Skeletal muscle satellite cell (primary cell): ENCODE results near the gene LRRIQ4. TPM values are rescaled to one million over a fixed set of nuclear protein-coding genes. Genes with fewer than 3 reads are reported as not detected.

Source experiments
- H3K27me3 ChIP-seq: 2 replicates; pipeline ENCODE4 v1.7.0; 2013; ENCODE audit warnings: low read length; ENCODE audit not compliant: control insufficient read depth, insufficient read depth
- H3K36me3 ChIP-seq: 2 replicates; pipeline ENCODE4 v1.7.0; 2013; ENCODE audit warnings: mild to moderate bottlenecking, control low read depth, low read length; ENCODE audit not compliant: insufficient read depth
- H3K4me1 ChIP-seq: 2 replicates; pipeline ENCODE4 v1.7.0; 2013; ENCODE audit warnings: low read length; ENCODE audit not compliant: control insufficient read depth, insufficient read depth
- H3K4me2 ChIP-seq: 2 replicates; pipeline ENCODE4 v1.7.0; 2013; ENCODE audit warnings: mild to moderate bottlenecking, low read length
- H3K4me3 ChIP-seq: 2 replicates; pipeline ENCODE4 v1.7.0; 2013; ENCODE audit warnings: low read length
- H3K9ac ChIP-seq: 2 replicates; pipeline ENCODE4 v1.7.0; 2013; ENCODE audit warnings: mild to moderate bottlenecking, low read depth, low read length, moderate library complexity
- H3K9me3 ChIP-seq: replicated peaks from 2 replicates; pipeline ENCODE4 v1.7.0; 2013; ENCODE audit warnings: mild to moderate bottlenecking, control low read depth, low read length
- total RNA-seq: library from RNA; depleted of rRNA; stranded (reverse); fragments of >200 nt; gene quantifications from 2 replicates; pipeline ENCODE4 v1.2.3, GENCODE V29; 2012; rRNA removed

LRRIQ4 gene
- total RNA-seq, result under 0.01 TPM in 1 of 2 replicates, not detected in the other

DNA sequence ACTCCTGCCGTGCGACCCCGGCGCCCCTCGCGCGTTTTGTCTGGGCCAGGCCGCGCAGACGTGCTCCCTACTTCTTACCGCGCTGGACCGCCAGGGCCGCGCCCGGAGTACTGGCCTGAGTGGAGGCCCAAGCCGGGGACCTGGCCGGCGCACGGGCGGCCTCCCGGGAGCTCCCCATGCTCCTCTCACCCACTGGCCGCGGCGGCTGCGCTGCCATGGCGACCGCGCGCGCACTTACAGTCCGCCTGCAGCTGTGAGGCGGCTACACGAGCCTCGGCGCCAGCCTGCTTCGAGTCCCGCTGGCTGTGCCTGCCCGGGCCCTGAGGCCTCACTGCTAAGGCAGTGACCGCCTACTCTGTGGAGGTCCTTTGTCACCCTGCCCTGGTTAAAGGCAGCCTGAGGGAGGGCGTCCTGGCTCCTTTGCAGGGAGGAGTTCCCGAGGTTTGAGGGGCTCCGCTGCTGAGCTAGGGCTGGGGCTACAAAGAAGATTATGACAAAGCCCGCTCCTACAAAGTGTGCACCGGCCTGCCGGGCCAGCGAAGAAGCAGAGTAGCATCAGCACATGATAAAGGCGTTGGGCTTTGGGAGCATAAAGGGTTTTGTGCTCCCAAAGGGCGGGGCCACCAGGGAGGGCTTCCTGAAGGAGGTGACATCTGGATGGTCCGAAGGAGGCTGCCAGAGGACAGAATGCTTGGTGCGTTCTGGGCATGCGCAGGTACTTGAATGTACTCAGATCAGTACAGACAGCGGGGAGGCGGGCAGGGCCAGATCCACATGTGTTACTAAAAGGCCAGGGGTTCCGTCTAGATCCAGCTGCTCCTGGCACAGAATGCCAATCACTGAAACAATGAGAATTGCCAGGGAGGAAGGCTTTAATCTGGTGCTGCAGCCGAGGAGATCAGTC is at the start of gene LRRIQ4, which contains the start of gene LRRC34:
LRRIQ4 (plus strand) TSS at position 539 of the 904 bp plus-strand sequence. CDS start 9,052 bp downstream, outside the sequence.
LRRC34 (minus strand) TSS at position 573 of the 904 bp plus-strand sequence; CDS start at position 217, 356 bp downstream.
- Histone ChIP-seq H3K27me3 (no peaks in the 10 kb centered on the region), H3K9me3 (peaks cover 2% of the 10 kb centered on the region), H3K4me3 (peak within 1 kb of the TSS; percentile 73), H3K9ac (peak within 1 kb of the TSS; percentile 87), H3K36me3 (no peaks in the 10 kb centered on the region), H3K4me2 (peak within 1 kb of the TSS; percentile 91), H3K4me1 (peaks cover 25% of the 10 kb centered on the region)

DNA sequence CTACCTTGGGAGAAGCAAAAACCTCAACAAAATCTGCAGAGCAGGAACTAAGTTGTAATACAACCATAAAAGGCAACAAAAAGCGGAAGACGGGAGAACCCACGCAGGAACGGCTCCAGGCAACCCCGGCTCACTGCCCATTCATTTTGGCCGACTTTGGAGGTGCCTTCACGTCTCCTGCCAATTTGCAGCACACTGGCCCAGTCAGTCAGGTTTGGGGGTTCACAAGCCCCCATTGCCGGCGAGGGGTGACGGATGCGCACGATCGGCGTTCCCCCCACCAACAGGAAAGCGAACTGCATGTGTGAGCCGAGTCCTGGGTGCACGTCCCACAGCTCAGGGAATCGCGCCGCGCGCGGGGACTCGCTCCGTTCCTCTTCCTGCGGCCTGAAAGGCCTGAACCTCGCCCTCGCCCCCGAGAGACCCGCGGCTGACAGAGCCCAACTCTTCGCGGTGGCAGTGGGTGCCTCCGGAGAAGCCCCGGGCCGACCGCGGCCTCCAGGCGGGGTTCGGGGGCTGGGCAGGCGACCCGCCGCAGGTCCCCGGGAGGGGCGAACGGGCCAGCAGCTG is 48.3 kb upstream of the LRRIQ4 start:
- Histone ChIP-seq H3K4me3 (peak overlapping the region; percentile 79), H3K9ac (peak overlapping the region; percentile 98), H3K36me3 (no peaks in the 10 kb centered on the region), H3K4me2 (peak overlapping the region; percentile 95), H3K27me3 (no peaks in the 10 kb centered on the region), H3K4me1 (peaks cover 4% of the 10 kb centered on the region), H3K9me3 (no peaks in the 10 kb centered on the region)

DNA sequence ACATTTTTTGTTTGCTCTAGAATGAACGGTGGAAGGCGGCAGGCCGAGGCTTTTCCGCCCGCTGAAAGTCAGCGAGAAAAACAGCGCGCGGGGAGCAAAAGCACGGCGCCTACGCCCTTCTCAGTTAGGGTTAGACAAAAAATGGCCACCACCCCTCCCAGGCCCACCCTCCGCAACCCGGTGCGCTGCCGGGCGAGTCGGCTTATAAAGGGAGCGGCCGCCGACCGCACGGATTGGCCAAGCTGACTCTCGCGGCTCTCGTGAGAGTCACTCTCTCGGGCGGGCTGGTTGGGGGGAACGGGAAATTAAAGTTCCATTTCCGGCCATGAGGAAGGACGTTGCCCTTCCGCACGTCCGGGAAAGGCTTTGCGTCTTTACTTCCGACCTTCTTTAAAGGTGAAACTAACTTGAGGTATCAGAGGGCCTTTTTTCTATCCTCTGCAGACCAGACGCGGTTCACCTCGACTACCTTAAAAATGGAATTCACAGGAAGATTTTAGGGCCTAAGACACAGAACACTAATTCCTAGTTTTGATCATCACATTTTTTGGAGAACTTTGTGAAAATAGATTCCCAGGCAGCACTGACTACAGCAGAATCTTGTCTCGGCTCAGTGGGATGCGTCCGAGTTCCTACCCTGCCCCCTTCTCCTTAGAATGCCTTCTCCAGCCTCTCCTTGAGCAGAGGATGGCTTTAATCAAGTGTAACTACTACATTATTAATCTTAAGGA is 47.6 kb upstream of the LRRIQ4 start, which contains the start of gene TERC:
TERC (minus strand) TSS at position 179 of the 731 bp plus-strand sequence.
- Histone ChIP-seq H3K36me3 (no peaks in the 10 kb centered on the region), H3K4me3 (peak within 1 kb of the TSS; percentile 79), H3K4me1 (peaks cover 4% of the 10 kb centered on the region), H3K27me3 (no peaks in the 10 kb centered on the region), H3K9me3 (no peaks in the 10 kb centered on the region), H3K4me2 (peak within 1 kb of the TSS; percentile 95), H3K9ac (peak within 1 kb of the TSS; percentile 98)

GRCh38 chr3:169769287-169770181 is 43.1 kb upstream of the LRRIQ4 start, which contains the start of gene ACTRT3:
TSS of gene ACTRT3 (minus strand) at chr3:169769561. CDS start at chr3:169769520, 41 bp downstream.
- Histone ChIP-seq H3K27me3 (no peaks in the 10 kb centered on the region), H3K9me3 (no peaks in the 10 kb centered on the region), H3K4me1 (peaks cover 10% of the 10 kb centered on the region), H3K9ac (peak within 1 kb of the TSS; percentile 87), H3K4me3 (peak within 1 kb of the TSS; percentile 71), H3K4me2 (peak within 1 kb of the TSS; percentile 78), H3K36me3 (peaks cover 4% of the 10 kb centered on the region)

DNA sequence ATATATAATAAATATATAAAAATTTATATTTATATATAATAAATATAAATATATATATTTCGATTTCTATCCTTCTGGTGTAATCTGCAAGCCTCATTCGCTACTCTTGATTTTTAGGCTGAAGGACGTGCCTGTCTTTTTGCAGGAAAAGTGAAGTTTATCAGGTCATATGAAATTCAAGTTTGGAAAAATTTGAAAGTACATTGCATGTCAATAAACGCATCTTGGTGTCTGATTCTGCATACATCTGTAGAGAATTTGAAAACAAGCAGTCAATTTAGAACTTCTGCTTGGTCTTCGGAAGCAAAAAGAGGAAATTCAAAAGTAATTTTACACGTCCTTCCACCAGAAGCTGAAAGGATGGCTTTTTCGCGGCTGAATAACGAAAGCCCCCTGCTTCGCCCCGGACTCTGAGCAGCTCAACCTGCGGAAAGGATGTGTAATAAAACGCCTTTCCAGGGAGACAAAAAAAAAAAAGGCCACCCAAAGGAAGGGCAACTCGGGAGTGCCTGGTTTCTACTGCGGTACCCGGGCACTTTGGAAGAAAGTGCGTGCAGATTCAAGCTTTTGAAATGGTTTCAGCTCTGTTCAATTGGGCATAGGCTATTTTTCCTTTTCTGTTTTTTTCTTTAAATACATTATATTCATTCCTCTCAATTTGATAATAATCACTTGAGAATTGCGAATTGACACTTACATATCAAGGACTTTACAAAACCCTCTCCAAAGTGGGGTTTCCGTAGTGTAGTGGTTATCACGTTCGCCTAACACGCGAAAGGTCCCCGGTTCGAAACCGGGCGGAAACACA is 41.0 kb upstream of the LRRIQ4 start:
- Histone ChIP-seq H3K4me3 (peak overlapping the region; percentile 90), H3K27me3 (no peaks in the 10 kb centered on the region), H3K9me3 (no peaks in the 10 kb centered on the region), H3K4me1 (peaks cover 6% of the 10 kb centered on the region), H3K36me3 (peaks cover 16% of the 10 kb centered on the region), H3K9ac (peak overlapping the region; percentile 96), H3K4me2 (peak overlapping the region; percentile 91)

DNA sequence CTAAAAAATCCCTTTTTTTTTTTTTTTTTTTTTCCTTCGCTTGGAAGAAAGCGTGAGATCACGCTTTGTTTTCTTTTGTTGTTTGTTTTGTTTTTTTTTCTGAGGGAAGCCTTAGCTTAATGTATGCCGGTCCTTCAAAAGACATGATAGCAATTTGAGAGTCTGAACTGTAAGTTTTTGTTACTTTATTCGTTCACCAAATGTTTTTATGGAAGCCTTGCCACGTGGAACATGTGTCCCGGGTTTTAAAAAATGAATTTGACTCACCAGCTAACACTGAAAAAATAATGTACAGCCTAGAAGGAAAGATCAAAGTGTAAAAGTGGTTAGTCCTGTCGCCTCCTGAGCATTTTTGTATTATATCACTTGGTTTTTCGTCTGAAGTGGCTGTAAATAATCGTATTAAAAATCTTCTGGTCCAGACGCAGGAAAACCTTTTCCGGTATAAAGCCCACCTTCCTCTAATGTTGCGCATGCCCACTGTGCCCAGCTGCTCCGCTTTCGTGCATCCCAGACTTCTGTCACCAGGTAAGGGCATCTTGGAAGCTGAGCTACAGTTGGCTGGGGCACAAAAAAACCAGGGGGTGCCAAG is 40.3 kb upstream of the LRRIQ4 start:
- peak overlapping the region; percentile 96 for H3K9ac ChIP-seq
- H3K36me3 ChIP-seq, result peaks cover 21% of the 10 kb centered on the region
- no peaks in the 10 kb centered on the region for H3K9me3 ChIP-seq
- peak overlapping the region; percentile 91 for H3K4me2 ChIP-seq
- peak overlapping the region; percentile 90 for H3K4me3 ChIP-seq
- no peaks in the 10 kb centered on the region for H3K27me3 ChIP-seq
- peaks cover 6% of the 10 kb centered on the region for H3K4me1 ChIP-seq

DNA sequence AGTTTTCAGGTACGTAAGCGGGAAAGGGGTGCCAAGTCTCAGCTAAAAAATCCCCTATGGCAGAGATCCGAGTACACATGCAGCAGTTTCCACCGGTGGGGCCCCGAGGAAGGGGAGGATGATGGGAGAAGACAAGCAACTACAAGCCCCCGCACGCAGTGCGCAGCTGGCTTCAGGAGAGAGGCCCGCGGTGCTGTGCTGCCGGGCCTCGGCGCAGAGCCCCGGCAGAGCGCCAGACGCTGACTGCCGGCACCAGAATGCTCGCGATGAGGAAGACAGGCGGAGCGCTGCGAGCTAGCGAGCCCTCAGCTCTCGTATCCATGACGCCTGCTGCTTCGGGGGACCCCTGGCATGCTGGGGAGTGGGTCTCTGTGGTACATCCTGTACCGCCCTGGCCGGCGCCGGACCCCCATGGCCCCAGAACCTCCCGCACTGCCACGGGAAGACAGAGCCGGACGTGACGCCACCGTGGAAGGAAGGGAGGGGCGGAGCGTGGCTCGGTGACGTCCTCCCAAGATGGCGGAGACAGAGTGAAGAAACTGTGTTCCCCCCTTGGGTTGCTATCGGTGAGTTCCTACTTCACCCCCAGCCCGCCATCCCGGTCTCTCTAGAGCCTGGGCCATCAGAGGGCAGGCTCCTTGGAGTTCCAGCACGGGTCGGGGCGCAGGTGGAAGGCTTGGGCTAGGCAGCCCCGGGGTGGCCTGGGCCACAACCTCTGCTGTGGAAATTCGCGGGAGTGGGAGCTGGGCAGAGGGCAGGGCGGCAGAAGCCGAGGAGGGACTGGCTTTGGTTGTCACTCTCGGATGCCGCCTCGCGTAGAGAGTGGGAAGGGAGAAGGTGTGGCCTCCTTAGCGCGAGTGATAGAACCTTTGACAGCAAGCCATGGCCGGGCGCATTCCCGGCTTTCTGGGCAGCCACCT is 39.5 kb upstream of the LRRIQ4 start, which contains the start of gene MYNN:
MYNN (plus strand) TSS at position 500 of the 920 bp plus-strand sequence. CDS start 900 bp downstream, outside the sequence.
- peaks cover 26% of the 10 kb centered on the region for H3K36me3 ChIP-seq
- peaks cover 6% of the 10 kb centered on the region for H3K4me1 ChIP-seq
- H3K9me3 ChIP-seq, result no peaks in the 10 kb centered on the region
- peak within 1 kb of the TSS; percentile 96 for H3K9ac ChIP-seq
- H3K4me3 ChIP-seq, result peak within 1 kb of the TSS; percentile 90
- H3K27me3 ChIP-seq, result no peaks in the 10 kb centered on the region
- peak within 1 kb of the TSS; percentile 91 for H3K4me2 ChIP-seq

GRCh38 chr3:169774186-169774585 is 38.5 kb upstream of the LRRIQ4 start:
- peak overlapping the region; percentile 96 for H3K9ac ChIP-seq
- peaks cover 33% of the 10 kb centered on the region for H3K36me3 ChIP-seq
- H3K9me3 ChIP-seq, result no peaks in the 10 kb centered on the region
- H3K4me1 ChIP-seq, result peaks cover 6% of the 10 kb centered on the region
- peak overlapping the region; percentile 91 for H3K4me2 ChIP-seq
- no peaks in the 10 kb centered on the region for H3K27me3 ChIP-seq
- peak overlapping the region; percentile 90 for H3K4me3 ChIP-seq

- H3K4me1 ChIP-seq, result peaks cover 6% of the 10 kb centered on the region
- no peak overlapping the region for H3K4me2 ChIP-seq
- no peaks in the 10 kb centered on the region for H3K27me3 ChIP-seq
- no peak overlapping the region for H3K4me3 ChIP-seq
- H3K9ac ChIP-seq, result no peak overlapping the region
- H3K9me3 ChIP-seq, result no peaks in the 10 kb centered on the region
- peaks cover 61% of the 10 kb centered on the region for H3K36me3 ChIP-seq
Observed at GRCh38 chr3:169777822-169778221, 34.8 kb upstream of the LRRIQ4 start.
